B cell (primary cell): ENCODE results near the gene INF2. TPM values are rescaled to one million over a fixed set of nuclear protein-coding genes. Genes with fewer than 3 reads are reported as not detected.

Source experiments
- ATAC-seq: fragments of 200-7000 bp; cut with Tn5 transposase; one replicate; pipeline ENCODE4 v1.10.0; 2021; ENCODE audit warnings: low read depth, mild to moderate bottlenecking, moderate number of reproducible peaks, moderate library complexity
- CTCF ChIA-PET: fragments of 350-600 bp; sonication (Branson Sonifier 250); formaldehyde crosslinking; loops from one replicate; lab custom pipeline; 2021; ENCODE audit warnings: antibody characterized with exemption, inconsistent platforms; lab: Charles Lee
- POLR2A ChIA-PET: fragments of 350-600 bp; sonication (Branson Sonifier 250); formaldehyde crosslinking; loops from one replicate; lab custom pipeline; 2021; ENCODE audit warnings: antibody characterized with exemption; lab: Charles Lee
- DNase-seq: peaks from one replicate; pipeline ENCODE4 v3.0.0; 2013
- H2AFZ ChIP-seq: 2 replicates; pipeline ENCODE4 v1.6.1; 2012; ENCODE audit warnings: mild to moderate bottlenecking, low read depth, low read length; ENCODE audit not compliant: insufficient read depth, poor library complexity, severe bottlenecking
- H3K27ac ChIP-seq, 2 donors: 1 replicate in 1 of 2; 2 replicates in 1 of 2; pipeline ENCODE4 v1.5.1; 2012 to 2013; ENCODE audit warnings: low read length in 2 of 2, mild to moderate bottlenecking in 2 of 2, moderate library complexity in 1 of 2
- H3K27me3 ChIP-seq, 4 experiments: fragments of 200-600 bp in 1 of 4; sonication (generic) in 1 of 4; replicated peaks in 1 of 4; 1 replicate in 2 of 4; 2 replicates in 2 of 4; pipeline versions ENCODE4 v1.6.1 to v1.7.0; 2013 to 2016; ENCODE audit warnings: low read length in 3 of 4, mild to moderate bottlenecking in 2 of 4, mixed read lengths in 1 of 4, moderate library complexity in 1 of 4; ENCODE audit not compliant: insufficient read depth in 4 of 4, control insufficient read depth in 3 of 4; ENCODE audit errors: control extremely low read depth in 1 of 4
- H3K36me3 ChIP-seq, 2 experiments: replicated peaks in 1 of 2; 1 replicate in 1 of 2; 2 replicates in 1 of 2; pipeline versions ENCODE4 v1.6.1 to v1.7.1; 2013; ENCODE audit warnings: low read length in 1 of 2; ENCODE audit not compliant: insufficient read depth in 2 of 2, control insufficient read depth in 1 of 2; ENCODE audit errors: control extremely low read depth in 1 of 2, extremely low read depth in 1 of 2
- H3K4me1 ChIP-seq, 2 donors: fragments of 200-600 bp in 1 of 2; sonication (generic) in 1 of 2; 1 replicate in 1 of 2; 2 replicates in 1 of 2; pipeline versions ENCODE4 v1.5.1 to v1.6.1; 2013 to 2017; ENCODE audit warnings: low read length in 2 of 2; ENCODE audit not compliant: control insufficient read depth in 2 of 2, insufficient read depth in 2 of 2
- H3K4me2 ChIP-seq: replicated peaks from 2 replicates; pipeline ENCODE3; 2012; ENCODE audit warnings: mild to moderate bottlenecking, low read depth, low read length; ENCODE audit not compliant: poor library complexity, severe bottlenecking
- H3K4me3 ChIP-seq, 5 experiments: fragments of 200-600 bp in 1 of 5; sonication (generic) in 1 of 5; 1 replicate in 3 of 5; 2 replicates in 2 of 5; pipeline versions ENCODE4 v1.5.1 to v1.7.0; 2011 to 2016; ENCODE audit warnings: low read length in 4 of 5, mild to moderate bottlenecking in 4 of 5, low read depth in 2 of 5, control low read depth in 1 of 5, moderate library complexity in 1 of 5; ENCODE audit not compliant: insufficient read depth in 1 of 5; ENCODE audit errors: control extremely low read depth in 1 of 5, extremely low read depth in 1 of 5
- H3K79me2 ChIP-seq: fragments of 200-600 bp; sonication (generic); one replicate; pipeline ENCODE4 v1.6.0; 2016; ENCODE audit warnings: low read length; ENCODE audit not compliant: control insufficient read depth, insufficient read depth
- H3K9ac ChIP-seq: fragments of 200-600 bp; sonication (generic); 2 replicates; pipeline ENCODE4 v1.6.1; 2017; ENCODE audit warnings: mild to moderate bottlenecking, low read length, moderate library complexity
- H3K9me3 ChIP-seq, 3 donors: one replicate each; pipeline versions ENCODE4 v1.6.1 to v1.7.1; 2013; ENCODE audit warnings: low read length in 2 of 3; ENCODE audit not compliant: control insufficient read depth in 2 of 3, insufficient read depth in 1 of 3; ENCODE audit errors: control extremely low read depth in 1 of 3
- H4K20me1 ChIP-seq: 2 replicates; pipeline ENCODE4 v1.6.0; 2012; ENCODE audit warnings: mild to moderate bottlenecking, low read length; ENCODE audit not compliant: insufficient read depth, control insufficient read depth, poor library complexity, severe bottlenecking
- H3K27ac Mint-ChIP-seq: one replicate; pipeline ENCODE4 v1.8.0; 2021; ENCODE audit warnings: mixed read lengths
- H3K27me3 Mint-ChIP-seq: one replicate; pipeline ENCODE4 v1.8.0; 2021; ENCODE audit warnings: mixed read lengths
- H3K4me1 Mint-ChIP-seq: one replicate; pipeline ENCODE4 v1.8.0; 2021; ENCODE audit warnings: mixed read lengths
- H3K4me3 Mint-ChIP-seq: one replicate; pipeline ENCODE4 v1.8.0; 2021; ENCODE audit warnings: mixed read lengths
- H3K9me3 Mint-ChIP-seq: one replicate; pipeline ENCODE4 v1.8.0; 2022; ENCODE audit warnings: mixed read lengths; ENCODE audit not compliant: insufficient read depth
- EZH2 ChIP-seq: IDR thresholded peaks from 2 replicates; pipeline ENCODE4 v1.6.1; 2012; ENCODE audit warnings: borderline replicate concordance, low read depth, mild to moderate bottlenecking, moderate library complexity, low read length; ENCODE audit not compliant: insufficient read depth, poor library complexity, severe bottlenecking
- WGBS: methylation state at CpG from one replicate; pipeline ENCODE4 v1.1.5; 2013; ENCODE audit warnings: missing lambda C conversion rate; ENCODE audit not compliant: insufficient coverage; 5-methylcytosine and 5-hydroxymethylcytosine counted together
- intact Hi-C: fragments of 100-400 bp; cut with micrococcal nuclease; formaldehyde crosslinking; loops from one replicate; pipeline ENCODE4 v1.10.0; 2022
- polyA plus RNA-seq: library from polyadenylated mRNA; depleted of rRNA; stranded (reverse); fragments of >200 nt; gene quantifications from 2 replicates; pipeline ENCODE4 v1.2.3, GENCODE V29; 2012
- total RNA-seq, 2 donors: library from RNA; stranded (reverse); fragments of 120-200 nt in 1 of 2; gene quantifications; 1 replicate in 1 of 2; 2 replicates in 1 of 2; pipeline versions ENCODE4 v1.2.3 to v1.2.4, GENCODE V29; 2013 to 2022
- TF ChIP-seq, protein P1 (sequence below): fragments of 200-600 bp; IDR thresholded peaks from one replicate; pipeline ENCODE4 v1.8.0; 2022; ENCODE audit warnings: antibody characterized with exemption, mild to moderate bottlenecking

The INF2 gene
- total and polyA plus RNA-seq, 2 donors (not counting 1 experiment from before 2014, with no cell fraction given), result 90.2 to 100 TPM

GRCh38 chr14:104680056-104680805 is 9.2 kb upstream of the INF2 start:
- peak overlapping the region; percentile 23 for H3K4me3 Mint-ChIP-seq
- CTCF ChIA-PET, result interaction anchor here (1.2 to 6.8 kb wide), 8 partner anchors 7 to 602 kb away, joined by 3 to 64 read pairs (median 8); partner anchors contain the start of gene INF2

More at GRCh38 chr14:104680056-104680805, 9.2 kb upstream of the INF2 start:
- Histone ChIP-seq H3K4me2 (peak overlapping the region; percentile 51), H4K20me1 (no peaks in the 10 kb centered on the region), H3K27me3 (no peaks in the 10 kb centered on the region), H3K9me3 (peaks cover 0 to 3% (median 0%) of the 10 kb centered on the region in 3 donors), H3K4me1 (peaks cover 45 to 64% of the 10 kb centered on the region in 2 donors), H3K79me2 (no peaks in the 10 kb centered on the region), H2AFZ (no peak overlapping the region), H3K4me3 (no peak overlapping the region), H3K27ac (no peak overlapping the region), H3K9ac (no peak overlapping the region), H3K36me3 (no peaks in the 10 kb centered on the region)
- 93% methylated on average over 19 of the region's 21 CpGs for WGBS
- Mint-ChIP-seq H3K4me1 (peaks cover 57% of the 10 kb centered on the region), H3K27ac (peak overlapping the region; percentile 76), H3K9me3 (no peaks in the 10 kb centered on the region), H3K27me3 (no peaks in the 10 kb centered on the region)
- ATAC-seq (no peak), DNase-seq (no peak)
- intact Hi-C loops, result no loop called here
- TF ChIP-seq, protein P1, sequence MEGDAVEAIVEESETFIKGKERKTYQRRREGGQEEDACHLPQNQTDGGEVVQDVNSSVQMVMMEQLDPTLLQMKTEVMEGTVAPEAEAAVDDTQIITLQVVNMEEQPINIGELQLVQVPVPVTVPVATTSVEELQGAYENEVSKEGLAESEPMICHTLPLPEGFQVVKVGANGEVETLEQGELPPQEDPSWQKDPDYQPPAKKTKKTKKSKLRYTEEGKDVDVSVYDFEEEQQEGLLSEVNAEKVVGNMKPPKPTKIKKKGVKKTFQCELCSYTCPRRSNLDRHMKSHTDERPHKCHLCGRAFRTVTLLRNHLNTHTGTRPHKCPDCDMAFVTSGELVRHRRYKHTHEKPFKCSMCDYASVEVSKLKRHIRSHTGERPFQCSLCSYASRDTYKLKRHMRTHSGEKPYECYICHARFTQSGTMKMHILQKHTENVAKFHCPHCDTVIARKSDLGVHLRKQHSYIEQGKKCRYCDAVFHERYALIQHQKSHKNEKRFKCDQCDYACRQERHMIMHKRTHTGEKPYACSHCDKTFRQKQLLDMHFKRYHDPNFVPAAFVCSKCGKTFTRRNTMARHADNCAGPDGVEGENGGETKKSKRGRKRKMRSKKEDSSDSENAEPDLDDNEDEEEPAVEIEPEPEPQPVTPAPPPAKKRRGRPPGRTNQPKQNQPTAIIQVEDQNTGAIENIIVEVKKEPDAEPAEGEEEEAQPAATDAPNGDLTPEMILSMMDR, result no peak
- TF ChIP-seq EZH2, result no peak
- POLR2A ChIA-PET, result interaction anchor here (0.7 to 1.9 kb wide), 6 partner anchors 8 to 1888 kb away, joined by 3 to 5 read pairs (median 5); no protein-coding TSS in a partner anchor
